SK-MEL-5 (cell line): ENCODE results near the gene PLA2G2E. TPM values are rescaled to one million over a fixed set of nuclear protein-coding genes. Genes with fewer than 3 reads are reported as not detected.

Experiments used
- DNase-seq: peaks from one replicate; pipeline ENCODE4 v3.0.0-alpha.2; 2016; ENCODE audit warnings: low read depth, low spot score
- in situ Hi-C: cut with HindIII; loops from 2 replicates; pipeline ENCODE4 v1.10.0; 2016; ENCODE audit warnings: low sequenced_read_pairs, high pct_unique_total_duplicates, low pct_unique_long_range_greater_than_20kb
- polyA plus RNA-seq, 2 experiments: library from polyadenylated mRNA; depleted of rRNA; stranded (reverse); fragments of >200 nt; gene quantifications; 2 replicates each; pipeline ENCODE4 v1.2.3, GENCODE V29; 2015
- total RNA-seq: library from RNA; depleted of rRNA; stranded (reverse); fragments of >200 nt; shearing (Covaris generic); gene quantifications from 2 replicates; pipeline ENCODE4 v1.2.3, GENCODE V29; 2014; rRNA removed

The PLA2G2E gene
- total RNA-seq = not detected in 2 replicates
- not detected in 2 replicates for polyA plus RNA-seq (2015; cell fraction: cytosol; rRNA removed)
- not detected in 2 replicates for polyA plus RNA-seq (2015; cell fraction: nucleus; rRNA removed)

- in situ Hi-C loops = no loop called here
- DNase-seq = no peak
These were observed at the start of gene PLA2G2E for GRCh38 chr1:19923137-19923952. Gene PLA2G2E, minus strand, starts transcription at chr1:19923617. Its CDS starts 58 bp downstream, at chr1:19923559.

GRCh38 chr1:19971664-19972063 is 48.2 kb upstream of the PLA2G2E start:
- no peak for DNase-seq
- in situ Hi-C loops = no loop called here

- DNase-seq = no peak
- in situ Hi-C loops = no loop called here
These were observed 46.7 kb upstream of the PLA2G2E start for GRCh38 chr1:19969898-19970660.

- in situ Hi-C loops = no loop called here
- DNase-seq = peak; percentile 28
These were observed 44.4 kb upstream of the PLA2G2E start for GRCh38 chr1:19967808-19968207.

- no peak for DNase-seq
- in situ Hi-C loops = no loop called here
These were observed 41.1 kb upstream of the PLA2G2E start for GRCh38 chr1:19964542-19964941.

GRCh38 chr1:19963636-19964035 is 40.2 kb upstream of the PLA2G2E start:
- DNase-seq = peak; percentile 58
- in situ Hi-C loops = no loop called here

- in situ Hi-C loops = no loop called here
- DNase-seq = no peak
These were observed 37.2 kb upstream of the PLA2G2E start for GRCh38 chr1:19960591-19960990.

GRCh38 chr1:19957779-19958178 is 34.4 kb upstream of the PLA2G2E start:
- DNase-seq = no peak
- in situ Hi-C loops = no loop called here

- in situ Hi-C loops = no loop called here
- DNase-seq = no peak
These were observed 32.2 kb upstream of the PLA2G2E start for GRCh38 chr1:19955534-19956170.

- in situ Hi-C loops = no loop called here
- DNase-seq = no peak
These were observed 30.6 kb upstream of the PLA2G2E start for GRCh38 chr1:19954059-19954458.

- peak; percentile 29 for DNase-seq
- in situ Hi-C loops = no loop called here
These were observed 25.6 kb upstream of the PLA2G2E start for GRCh38 chr1:19949016-19949415.

GRCh38 chr1:19946971-19947370 is 23.6 kb upstream of the PLA2G2E start:
- DNase-seq = no peak
- in situ Hi-C loops = no loop called here

- in situ Hi-C loops = no loop called here
- DNase-seq = no peak
These were observed 22.9 kb upstream of the PLA2G2E start for GRCh38 chr1:19946331-19946751.

GRCh38 chr1:19945914-19946313 is 22.5 kb upstream of the PLA2G2E start:
- no peak for DNase-seq
- in situ Hi-C loops = no loop called here

- in situ Hi-C loops = no loop called here
These were observed 19.2 kb upstream of the PLA2G2E start for GRCh38 chr1:19942657-19943056.

GRCh38 chr1:19942088-19942487 is 18.7 kb upstream of the PLA2G2E start:
- DNase-seq = no peak
- in situ Hi-C loops = no loop called here

More at GRCh38 chr1:19942657-19943056, 19.2 kb upstream of the PLA2G2E start:
- DNase-seq = no peak

- DNase-seq = no peak
- in situ Hi-C loops = no loop called here
These were observed 17.8 kb upstream of the PLA2G2E start for GRCh38 chr1:19941206-19941568.
